Activated CD8-positive, alpha-beta T cell treated with anti-CD3 and anti-CD28 coated beads for 36 hours (primary cell): ENCODE measurements around the gene HPD. TPM values are rescaled to one million over a fixed set of nuclear protein-coding genes. Genes with fewer than 3 reads are reported as not detected.

ENCODE experiments used
- ATAC-seq: fragments of 200-7000 bp; cut with Tn5 transposase; one replicate; pipeline ENCODE4 v1.10.0; 2021; ENCODE audit warnings: mild to moderate bottlenecking, moderate library complexity
- CTCF ChIA-PET: fragments of 350-600 bp; sonication (Branson Sonifier 250); formaldehyde crosslinking; loops from one replicate; lab custom pipeline; 2021; ENCODE audit warnings: antibody characterized with exemption; lab: Charles Lee
- POLR2A ChIA-PET: fragments of 350-600 bp; sonication (Branson Sonifier 250); formaldehyde crosslinking; loops from one replicate; lab custom pipeline; 2021; ENCODE audit warnings: antibody characterized with exemption; lab: Charles Lee
- DNase-seq: peaks from one replicate; pipeline ENCODE4 v3.0.0-alpha.2; 2020
- H3K27ac Mint-ChIP-seq: one replicate; pipeline ENCODE4 v1.8.0; 2021; ENCODE audit warnings: mild to moderate bottlenecking, mixed read lengths
- H3K27me3 Mint-ChIP-seq: one replicate; pipeline ENCODE4 v1.8.0; 2021; ENCODE audit warnings: mixed read lengths
- H3K36me3 Mint-ChIP-seq: one replicate; pipeline ENCODE4 v1.8.0; 2021; ENCODE audit warnings: low read depth, mixed read lengths
- H3K4me1 Mint-ChIP-seq: one replicate; pipeline ENCODE4 v1.8.0; 2021; ENCODE audit warnings: low read depth, mixed read lengths
- H3K4me3 Mint-ChIP-seq: one replicate; pipeline ENCODE4 v1.8.0; 2021; ENCODE audit warnings: mild to moderate bottlenecking, moderate library complexity, mixed read lengths
- H3K9me3 Mint-ChIP-seq: one replicate; pipeline ENCODE4 v1.8.0; 2021; ENCODE audit warnings: mixed read lengths
- intact Hi-C: fragments of 100-400 bp; cut with micrococcal nuclease; formaldehyde crosslinking; loops from one replicate; pipeline ENCODE4 v1.10.0; 2022
- total RNA-seq, 2 experiments: library from RNA; stranded (reverse); gene quantifications; one replicate each; pipeline ENCODE4 v1.2.3, GENCODE V29; 2021
- TF ChIP-seq, protein P1 (sequence below): fragments of 200-600 bp; IDR thresholded peaks from one replicate; pipeline ENCODE4 v1.8.0; 2022; ENCODE audit warnings: antibody characterized with exemption, mild to moderate bottlenecking

Gene HPD
- total RNA-seq, result not detected

DNA sequence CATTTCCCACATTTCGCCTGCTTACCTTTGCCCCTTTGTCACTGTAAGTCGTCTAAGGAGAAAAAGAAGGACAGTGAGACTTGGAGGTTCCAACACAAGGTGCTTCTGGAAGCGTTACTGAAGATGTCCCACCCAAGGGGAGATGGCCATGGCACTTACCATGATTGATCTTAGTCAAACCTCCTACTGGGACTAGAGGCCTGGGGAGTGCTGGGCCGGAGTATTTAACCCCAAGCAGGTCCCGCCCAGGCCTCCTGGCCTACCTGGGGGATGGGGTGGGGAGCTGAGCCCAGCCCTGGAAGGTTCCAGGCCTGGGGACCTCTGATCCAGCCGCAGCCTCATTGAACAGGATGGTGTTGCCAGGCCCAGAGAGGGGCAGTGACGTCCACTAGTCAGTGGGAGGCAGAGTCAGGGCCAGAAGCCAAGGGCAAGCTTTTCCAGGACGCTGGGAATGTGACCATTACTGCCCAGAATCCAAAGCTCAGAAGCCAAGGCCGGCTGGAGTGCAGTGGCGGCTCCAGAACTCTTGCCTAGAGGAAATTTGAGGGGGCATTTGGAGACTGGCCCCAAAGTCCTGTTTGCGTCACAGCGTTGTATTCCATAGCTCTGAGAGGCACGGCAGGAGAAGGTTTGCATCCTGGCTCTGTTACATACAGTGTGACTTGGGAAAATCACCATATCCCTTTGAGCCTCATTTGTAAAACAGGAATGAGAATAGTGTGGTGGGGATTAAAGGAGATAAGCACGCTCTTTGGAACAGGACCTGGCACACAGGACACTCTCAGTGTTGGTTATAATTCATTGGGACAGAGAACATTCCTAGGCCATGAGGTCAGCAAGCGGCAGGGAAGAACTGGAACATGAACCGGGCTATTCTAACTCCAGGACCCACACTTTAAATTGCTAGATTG is at the start of gene HPD:
Gene HPD (minus strand): TSS at position 198 of the 911 bp plus-strand sequence. CDS start 36 bp downstream, at position 162.
- no peak for ATAC-seq
- Mint-ChIP-seq H3K36me3 (no peaks in the 10 kb centered on the region), H3K27ac (no peak within 1 kb of the TSS), H3K9me3 (no peaks in the 10 kb centered on the region), H3K4me3 (no peak within 1 kb of the TSS), H3K27me3 (no peaks in the 10 kb centered on the region), H3K4me1 (no peaks in the 10 kb centered on the region)
- no peak for DNase-seq
- CTCF ChIA-PET, result no interaction called here
- POLR2A ChIA-PET, result no interaction called here
- TF ChIP-seq, protein P1, sequence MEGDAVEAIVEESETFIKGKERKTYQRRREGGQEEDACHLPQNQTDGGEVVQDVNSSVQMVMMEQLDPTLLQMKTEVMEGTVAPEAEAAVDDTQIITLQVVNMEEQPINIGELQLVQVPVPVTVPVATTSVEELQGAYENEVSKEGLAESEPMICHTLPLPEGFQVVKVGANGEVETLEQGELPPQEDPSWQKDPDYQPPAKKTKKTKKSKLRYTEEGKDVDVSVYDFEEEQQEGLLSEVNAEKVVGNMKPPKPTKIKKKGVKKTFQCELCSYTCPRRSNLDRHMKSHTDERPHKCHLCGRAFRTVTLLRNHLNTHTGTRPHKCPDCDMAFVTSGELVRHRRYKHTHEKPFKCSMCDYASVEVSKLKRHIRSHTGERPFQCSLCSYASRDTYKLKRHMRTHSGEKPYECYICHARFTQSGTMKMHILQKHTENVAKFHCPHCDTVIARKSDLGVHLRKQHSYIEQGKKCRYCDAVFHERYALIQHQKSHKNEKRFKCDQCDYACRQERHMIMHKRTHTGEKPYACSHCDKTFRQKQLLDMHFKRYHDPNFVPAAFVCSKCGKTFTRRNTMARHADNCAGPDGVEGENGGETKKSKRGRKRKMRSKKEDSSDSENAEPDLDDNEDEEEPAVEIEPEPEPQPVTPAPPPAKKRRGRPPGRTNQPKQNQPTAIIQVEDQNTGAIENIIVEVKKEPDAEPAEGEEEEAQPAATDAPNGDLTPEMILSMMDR, result no peak
- intact Hi-C loops, result no loop called here

DNA sequence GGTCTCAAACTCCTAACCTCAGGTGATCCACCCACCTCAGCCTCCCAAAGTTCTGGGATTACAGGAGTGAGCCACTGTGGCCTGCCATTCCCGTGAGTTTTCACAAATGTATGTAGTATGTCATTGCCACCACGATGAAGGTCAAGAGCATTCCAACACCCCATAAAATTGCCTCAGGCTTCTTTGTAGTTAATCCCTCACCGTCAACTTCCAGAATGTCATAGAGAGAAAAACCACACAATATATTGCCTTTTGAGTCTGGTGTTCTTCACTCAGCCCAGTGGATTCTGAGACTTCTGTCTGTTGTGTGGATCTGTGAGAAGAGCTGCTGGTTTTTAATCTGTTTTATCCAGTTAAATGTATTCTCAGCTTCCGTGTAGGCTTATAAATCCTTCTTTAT is 47.1 kb upstream of the HPD start:
- Mint-ChIP-seq H3K4me1 (peaks cover 8% of the 10 kb centered on the region), H3K4me3 (no peak overlapping the region), H3K36me3 (peaks cover 38% of the 10 kb centered on the region), H3K9me3 (no peaks in the 10 kb centered on the region), H3K27ac (no peak overlapping the region), H3K27me3 (no peaks in the 10 kb centered on the region)
- CTCF ChIA-PET, result no interaction called here
- intact Hi-C loops, result no loop called here
- POLR2A ChIA-PET, result no interaction called here
- TF ChIP-seq, protein P1, result no peak
- ATAC-seq (no peak), DNase-seq (no peak)

DNA sequence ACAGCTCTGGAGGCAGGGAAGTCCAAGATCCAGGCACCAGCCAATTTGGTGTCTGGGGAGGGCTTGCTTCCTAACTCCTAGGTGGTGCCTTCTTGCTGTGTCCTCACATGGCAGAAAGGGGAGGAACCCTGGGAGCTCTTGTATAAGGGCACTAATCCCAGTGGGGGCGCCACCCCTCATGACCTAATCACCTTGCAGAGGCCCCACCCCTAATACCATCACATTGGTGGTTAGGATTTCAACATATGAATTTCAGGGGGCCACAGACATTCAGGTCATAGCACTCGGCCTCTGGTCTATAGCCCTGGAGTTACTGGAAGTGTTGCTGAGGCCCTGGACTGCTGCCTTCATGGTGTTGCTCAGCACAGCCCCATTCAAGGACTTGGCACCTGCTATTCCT is 44.5 kb upstream of the HPD start:
- Mint-ChIP-seq H3K4me1 (no peaks in the 10 kb centered on the region), H3K4me3 (no peak overlapping the region), H3K27ac (no peak overlapping the region), H3K27me3 (no peaks in the 10 kb centered on the region), H3K36me3 (peaks cover 33% of the 10 kb centered on the region), H3K9me3 (no peaks in the 10 kb centered on the region)
- ChIA-PET CTCF (interaction anchor here (0.7 to 1.0 kb wide), 2 partner anchors 10 to 15 kb away, joined by 3 read pairs; partner anchors contain the start of gene CFAP251), POLR2A (no interaction called here)
- intact Hi-C loops, result no loop called here
- peak; percentile 20 for DNase-seq
- ATAC-seq, result peak; percentile 58
- TF ChIP-seq, protein P1, result no peak

DNA sequence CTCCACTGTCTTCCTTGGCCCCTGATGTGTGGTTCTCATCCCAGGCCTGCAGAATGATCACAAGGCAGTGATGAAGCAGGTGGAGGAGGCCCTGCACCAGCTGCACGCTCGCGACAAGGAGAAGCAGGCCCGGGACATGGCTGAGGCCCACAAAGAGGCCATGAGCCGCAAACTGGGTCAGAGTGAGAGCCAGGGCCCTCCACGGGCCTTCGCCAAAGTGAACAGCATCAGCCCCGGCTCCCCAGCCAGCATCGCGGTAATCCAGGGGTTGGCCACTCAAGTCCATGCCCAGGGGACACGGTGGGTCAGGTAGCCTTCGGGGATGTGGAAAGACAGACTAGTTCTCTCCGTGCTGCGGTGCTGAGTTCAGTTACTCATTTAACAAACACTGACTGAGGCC is 40.9 kb upstream of the HPD start:
- DNase-seq (no peak), ATAC-seq (no peak)
- H3K27ac Mint-ChIP-seq, result no peak overlapping the region
- no peaks in the 10 kb centered on the region for H3K27me3 Mint-ChIP-seq
- CTCF ChIA-PET, result interaction anchor here (0.9 kb wide), 1 partner anchor 11 kb away, joined by 3 read pairs; the partner anchor contains the start of gene PSMD9
- peaks cover 3% of the 10 kb centered on the region for H3K4me1 Mint-ChIP-seq
- POLR2A ChIA-PET, result no interaction called here
- H3K4me3 Mint-ChIP-seq, result no peak overlapping the region
- TF ChIP-seq, protein P1, result no peak
- no peaks in the 10 kb centered on the region for H3K9me3 Mint-ChIP-seq
- peaks cover 34% of the 10 kb centered on the region for H3K36me3 Mint-ChIP-seq
- intact Hi-C loops, result no loop called here

DNA sequence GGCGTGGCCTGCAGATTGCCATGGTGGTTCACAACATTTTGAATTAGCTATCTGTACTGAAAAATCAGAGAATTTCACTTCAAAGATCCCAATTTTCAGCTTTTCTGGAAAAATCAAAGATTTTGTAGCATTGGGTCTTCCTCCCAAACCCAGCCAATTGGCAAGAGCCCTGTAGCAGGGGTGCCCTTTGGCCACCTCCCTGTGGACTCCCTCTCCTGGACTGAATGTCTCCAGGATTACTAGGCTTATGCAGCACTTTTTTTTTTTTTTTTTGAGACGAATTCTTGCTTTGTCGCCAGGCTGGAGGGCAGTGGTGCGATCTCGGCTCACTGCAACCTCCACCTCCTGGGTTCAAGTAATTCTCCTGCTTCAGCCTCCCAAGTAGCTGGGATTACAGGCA is 39.6 kb upstream of the HPD start:
- H3K4me1 Mint-ChIP-seq, result peaks cover 15% of the 10 kb centered on the region
- CTCF ChIA-PET, result no interaction called here
- intact Hi-C loops, result no loop called here

More for the DNA sequence above, 39.6 kb upstream of the HPD start:
- no peak for ATAC-seq
- DNase-seq, result no peak
- H3K27ac Mint-ChIP-seq, result no peak overlapping the region
- H3K27me3 Mint-ChIP-seq, result no peaks in the 10 kb centered on the region
- H3K9me3 Mint-ChIP-seq, result no peaks in the 10 kb centered on the region
- POLR2A ChIA-PET, result no interaction called here
- H3K4me3 Mint-ChIP-seq, result no peak overlapping the region
- TF ChIP-seq, protein P1, result no peak
- H3K36me3 Mint-ChIP-seq, result peaks cover 41% of the 10 kb centered on the region
